Measurements from ENCODE around the gene PRKCB.

- TF ChIP-seq CTCF (IDR thresholded peaks at IDR 0.05) (no peak), POLR2A (IDR thresholded peaks at IDR 0.05) (no peak), EP300 (IDR thresholded peaks at IDR 0.05) (no peak)
These were observed 208.7 kb downstream of the PRKCB start for GRCh38 chr16:24044467-24044866.

All from ovary (tissue), 3 donors.